Memory B cell (primary cell): ENCODE data around the gene RFLNA.

ENCODE experiments used
- ATAC-seq: fragments of 150-1000 bp; cut with Tn5 transposase; 2 replicates; pipeline ENCODE4 v1.10.0; 2021; ENCODE audit warnings: low read depth, mild to moderate bottlenecking, moderate library complexity
- DNase-seq, 2 donors: peaks; one replicate each; pipeline ENCODE4 v3.0.0; 2022; ENCODE audit warnings: low spot score in 2 of 2
- H3K27ac Mint-ChIP-seq: one replicate; pipeline ENCODE4 v1.8.0; 2022; ENCODE audit warnings: mild to moderate bottlenecking, moderate library complexity, mixed read lengths
- H3K27me3 Mint-ChIP-seq: one replicate; pipeline ENCODE4 v1.8.0; 2022; ENCODE audit warnings: mixed read lengths
- H3K36me3 Mint-ChIP-seq: one replicate; pipeline ENCODE4 v1.8.0; 2022; ENCODE audit warnings: mild to moderate bottlenecking, mixed read lengths
- H3K4me1 Mint-ChIP-seq: one replicate; pipeline ENCODE4 v1.8.0; 2022; ENCODE audit warnings: mixed read lengths
- H3K4me3 Mint-ChIP-seq: one replicate; pipeline ENCODE4 v1.8.0; 2022; ENCODE audit warnings: mild to moderate bottlenecking, moderate library complexity, mixed read lengths
- H3K9me3 Mint-ChIP-seq: one replicate; pipeline ENCODE4 v1.8.0; 2022; ENCODE audit warnings: mixed read lengths

The RFLNA gene

DNA sequence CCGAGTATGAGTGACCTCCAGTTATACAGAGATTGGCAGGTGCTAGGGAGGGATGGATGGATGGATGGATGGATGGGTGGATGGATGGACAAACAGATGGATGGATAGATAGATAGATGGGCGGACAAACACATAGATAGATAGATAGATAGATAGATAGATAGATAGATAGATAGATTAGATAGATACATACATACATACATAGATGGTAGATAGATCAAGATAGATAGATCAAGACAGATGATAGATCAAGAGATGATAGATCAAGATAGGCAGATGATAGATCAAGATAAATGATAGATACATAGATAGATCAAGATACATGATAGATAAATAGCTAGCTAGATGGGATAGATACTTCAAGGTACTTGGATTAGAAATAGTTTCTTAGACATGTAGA lies 18.6 kb upstream of the RFLNA start:
- DNase-seq (no peak), ATAC-seq (no peak)
- no peaks in the 10 kb centered on the region for H3K9me3 Mint-ChIP-seq
- no peak overlapping the region for H3K4me3 Mint-ChIP-seq
- no peak overlapping the region for H3K27ac Mint-ChIP-seq
- H3K36me3 Mint-ChIP-seq, result no peaks in the 10 kb centered on the region
- peaks cover 20% of the 10 kb centered on the region for H3K27me3 Mint-ChIP-seq
- peaks cover 4% of the 10 kb centered on the region for H3K4me1 Mint-ChIP-seq

- Mint-ChIP-seq H3K4me3 (no peak overlapping the region), H3K9me3 (no peaks in the 10 kb centered on the region), H3K4me1 (peaks cover 4% of the 10 kb centered on the region), H3K27me3 (peaks cover 20% of the 10 kb centered on the region), H3K27ac (no peak overlapping the region), H3K36me3 (no peaks in the 10 kb centered on the region)
- DNase-seq, result no peak
- no peak for ATAC-seq
These were observed 17.3 kb upstream of the RFLNA start for GRCh38 chr12:124277394-124278241.

GRCh38 chr12:124278389-124279101 lies 16.3 kb upstream of the RFLNA start:
- ATAC-seq (no peak), DNase-seq (no peak)
- H3K4me1 Mint-ChIP-seq, result peaks cover 4% of the 10 kb centered on the region
- peaks cover 20% of the 10 kb centered on the region for H3K27me3 Mint-ChIP-seq
- no peaks in the 10 kb centered on the region for H3K9me3 Mint-ChIP-seq
- no peak overlapping the region for H3K27ac Mint-ChIP-seq
- H3K4me3 Mint-ChIP-seq, result no peak overlapping the region
- no peaks in the 10 kb centered on the region for H3K36me3 Mint-ChIP-seq

DNA sequence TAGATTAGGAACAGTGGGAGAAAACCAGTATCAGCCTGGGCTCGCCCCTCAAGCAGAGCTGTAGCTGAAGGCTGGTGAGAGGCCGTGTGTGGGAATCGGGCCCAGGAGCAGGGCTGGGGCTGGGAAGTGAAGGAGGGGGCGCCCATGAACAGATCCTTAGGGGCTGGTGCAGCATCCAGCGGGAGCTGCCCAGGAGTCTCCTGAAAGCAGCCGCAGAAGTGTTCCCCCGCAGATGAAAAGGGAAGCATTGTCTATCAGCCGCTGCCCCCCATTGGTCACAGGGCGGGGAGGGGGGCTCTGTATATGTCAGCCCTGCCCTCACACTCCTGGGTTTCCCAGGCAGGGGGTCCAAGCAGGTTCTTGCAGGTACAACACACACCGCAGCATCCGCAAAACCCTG lies 15.6 kb upstream of the RFLNA start:
- DNase-seq (no peak), ATAC-seq (no peak)
- Mint-ChIP-seq H3K4me3 (no peak overlapping the region), H3K27me3 (peaks cover 20% of the 10 kb centered on the region), H3K4me1 (peaks cover 4% of the 10 kb centered on the region), H3K9me3 (peaks cover 2% of the 10 kb centered on the region), H3K27ac (no peak overlapping the region), H3K36me3 (no peaks in the 10 kb centered on the region)

DNA sequence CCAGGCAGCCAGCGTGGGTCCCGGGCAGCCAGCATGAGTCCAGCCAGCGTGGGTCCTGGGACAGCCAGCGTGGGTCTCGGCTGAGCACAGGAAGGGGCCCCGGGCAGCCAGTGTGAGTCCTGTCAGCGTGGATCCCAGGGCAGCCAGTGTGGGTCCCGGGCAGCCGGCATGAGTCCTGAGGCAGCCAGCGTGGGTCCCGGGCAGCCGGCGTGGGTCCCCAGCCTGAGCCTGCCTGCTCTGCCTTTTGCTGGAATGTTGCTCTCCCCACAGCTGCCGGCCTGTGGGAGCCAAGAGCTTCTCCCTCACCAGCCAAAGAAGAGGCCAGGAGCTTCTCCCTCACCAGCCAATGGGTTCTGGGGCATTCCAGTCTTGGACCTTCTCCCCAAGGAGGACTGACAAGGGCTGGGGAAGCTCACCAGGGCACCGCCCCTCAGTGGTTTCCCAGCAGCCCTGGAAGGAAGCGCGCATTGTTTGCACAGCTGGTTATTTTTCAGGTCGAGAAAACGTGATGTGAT lies 15.0 kb upstream of the RFLNA start:
- H3K27me3 Mint-ChIP-seq, result peaks cover 22% of the 10 kb centered on the region
- H3K4me3 Mint-ChIP-seq, result no peak overlapping the region
- H3K36me3 Mint-ChIP-seq, result no peaks in the 10 kb centered on the region
- H3K9me3 Mint-ChIP-seq, result peaks cover 7% of the 10 kb centered on the region
- H3K4me1 Mint-ChIP-seq, result peaks cover 4% of the 10 kb centered on the region
- ATAC-seq (no peak), DNase-seq (no peak)
- no peak overlapping the region for H3K27ac Mint-ChIP-seq

GRCh38 chr12:124281309-124281708 lies 13.6 kb upstream of the RFLNA start:
- H3K4me1 Mint-ChIP-seq, result peaks cover 4% of the 10 kb centered on the region
- peaks cover 20% of the 10 kb centered on the region for H3K27me3 Mint-ChIP-seq
- H3K27ac Mint-ChIP-seq, result no peak overlapping the region
- no peak overlapping the region for H3K4me3 Mint-ChIP-seq
- H3K9me3 Mint-ChIP-seq, result peaks cover 12% of the 10 kb centered on the region
- ATAC-seq, result no peak
- DNase-seq, result no peak
- H3K36me3 Mint-ChIP-seq, result peaks cover 2% of the 10 kb centered on the region

GRCh38 chr12:124282287-124282686 lies 12.6 kb upstream of the RFLNA start:
- Mint-ChIP-seq H3K36me3 (peaks cover 2% of the 10 kb centered on the region), H3K4me1 (peaks cover 4% of the 10 kb centered on the region), H3K4me3 (no peak overlapping the region), H3K27ac (no peak overlapping the region), H3K27me3 (peaks cover 20% of the 10 kb centered on the region), H3K9me3 (peaks cover 12% of the 10 kb centered on the region)
- no peak for ATAC-seq
- no peak for DNase-seq

DNA sequence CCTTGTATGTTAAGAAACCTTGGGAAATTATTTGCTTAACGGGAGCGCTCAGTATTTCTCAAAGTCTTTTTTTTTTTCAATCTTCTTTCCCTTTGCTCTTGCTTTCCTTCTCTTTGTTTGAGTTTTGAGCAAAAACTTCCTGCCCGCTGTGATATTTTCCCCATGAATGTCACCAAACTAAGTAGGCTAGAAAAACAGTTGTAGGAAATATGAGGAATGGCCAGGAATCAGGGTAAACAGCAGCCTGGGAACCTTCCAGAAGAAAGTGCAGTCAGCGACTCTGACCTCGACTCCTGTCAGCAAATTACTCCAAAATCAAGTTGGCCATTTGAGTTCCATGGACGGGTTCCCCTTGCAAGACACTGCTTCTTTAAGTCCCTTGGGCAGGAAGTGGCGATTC lies 11.6 kb upstream of the RFLNA start:
- ATAC-seq, result no peak
- Mint-ChIP-seq H3K36me3 (peaks cover 2% of the 10 kb centered on the region), H3K27ac (no peak overlapping the region), H3K4me1 (no peaks in the 10 kb centered on the region), H3K4me3 (no peak overlapping the region), H3K9me3 (peaks cover 12% of the 10 kb centered on the region), H3K27me3 (peaks cover 18% of the 10 kb centered on the region)
- DNase-seq, result no peak

- Mint-ChIP-seq H3K27ac (no peak overlapping the region), H3K4me3 (no peak overlapping the region), H3K36me3 (peaks cover 2% of the 10 kb centered on the region), H3K4me1 (no peaks in the 10 kb centered on the region), H3K27me3 (peaks cover 14% of the 10 kb centered on the region), H3K9me3 (peaks cover 14% of the 10 kb centered on the region)
- ATAC-seq (no peak), DNase-seq (no peak)
These were observed 10.5 kb upstream of the RFLNA start for GRCh38 chr12:124284368-124284767.

- Mint-ChIP-seq H3K27ac (no peak overlapping the region), H3K4me1 (peaks cover 3% of the 10 kb centered on the region), H3K27me3 (peaks cover 15% of the 10 kb centered on the region), H3K4me3 (no peak overlapping the region), H3K9me3 (peaks cover 14% of the 10 kb centered on the region), H3K36me3 (peaks cover 2% of the 10 kb centered on the region)
- DNase-seq (no peak), ATAC-seq (no peak)
These were observed 8.5 kb upstream of the RFLNA start for GRCh38 chr12:124286414-124286813.

DNA sequence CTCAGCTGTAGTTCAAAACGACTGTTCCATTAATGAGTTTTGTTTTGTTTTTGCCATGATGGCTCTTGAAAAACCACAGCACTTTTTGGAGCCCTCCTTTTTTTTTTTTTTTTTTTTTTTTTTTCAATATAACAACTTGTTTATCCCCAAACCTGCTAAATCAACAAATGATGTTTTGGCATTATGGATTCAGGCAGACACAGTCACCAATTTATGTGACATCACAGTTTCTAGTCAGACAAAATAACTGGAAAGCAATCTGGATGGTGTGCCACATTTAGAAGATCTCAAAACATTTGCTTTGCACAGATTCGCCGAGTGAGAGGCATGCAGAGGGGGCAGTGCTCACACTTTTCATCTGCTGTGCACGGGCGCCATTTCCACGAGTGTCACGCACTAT lies 7.9 kb upstream of the RFLNA start:
- no peak overlapping the region for H3K27ac Mint-ChIP-seq
- peaks cover 3% of the 10 kb centered on the region for H3K4me1 Mint-ChIP-seq

GRCh38 chr12:124289634-124290600 lies 5.0 kb upstream of the RFLNA start:
- peaks cover 7% of the 10 kb centered on the region for H3K9me3 Mint-ChIP-seq
- H3K27me3 Mint-ChIP-seq, result peaks cover 18% of the 10 kb centered on the region

More for the DNA sequence above, 7.9 kb upstream of the RFLNA start:
- H3K27me3 Mint-ChIP-seq, result peaks cover 15% of the 10 kb centered on the region
- H3K36me3 Mint-ChIP-seq, result peaks cover 2% of the 10 kb centered on the region
- no peak overlapping the region for H3K4me3 Mint-ChIP-seq
- peaks cover 14% of the 10 kb centered on the region for H3K9me3 Mint-ChIP-seq
- DNase-seq, result no peak
- ATAC-seq, result no peak

GRCh38 chr12:124292385-124292784 lies 2.5 kb upstream of the RFLNA start:
- Mint-ChIP-seq H3K36me3 (no peaks in the 10 kb centered on the region), H3K27me3 (peaks cover 15% of the 10 kb centered on the region), H3K27ac (no peak overlapping the region), H3K4me3 (no peak overlapping the region), H3K4me1 (peaks cover 3% of the 10 kb centered on the region), H3K9me3 (peaks cover 1% of the 10 kb centered on the region)
- DNase-seq, result no peak
- ATAC-seq, result no peak

More at GRCh38 chr12:124289634-124290600, 5.0 kb upstream of the RFLNA start:
- peaks cover 2% of the 10 kb centered on the region for H3K36me3 Mint-ChIP-seq
- no peak overlapping the region for H3K27ac Mint-ChIP-seq
- H3K4me3 Mint-ChIP-seq, result no peak overlapping the region
- no peak for DNase-seq
- H3K4me1 Mint-ChIP-seq, result peaks cover 3% of the 10 kb centered on the region
- no peak for ATAC-seq
